VCaP (cell line): ENCODE data around the gene RARG.
A peak's percentile ranks its signal among the peaks of the same experiment; 100 is the strongest.

ENCODE experiments used
- H3K27ac ChIP-seq: fragments of 450-650 bp; 2 replicates; pipeline ENCODE4 v1.5.1; 2017
- TF ChIP-seq, protein P1 (sequence below): fragments of 450-650 bp; conservative IDR thresholded peaks from 2 replicates; pipeline ENCODE4 v1.5.1; 2017; ENCODE audit warnings: mild to moderate bottlenecking, moderate library complexity

RARG gene

DNA sequence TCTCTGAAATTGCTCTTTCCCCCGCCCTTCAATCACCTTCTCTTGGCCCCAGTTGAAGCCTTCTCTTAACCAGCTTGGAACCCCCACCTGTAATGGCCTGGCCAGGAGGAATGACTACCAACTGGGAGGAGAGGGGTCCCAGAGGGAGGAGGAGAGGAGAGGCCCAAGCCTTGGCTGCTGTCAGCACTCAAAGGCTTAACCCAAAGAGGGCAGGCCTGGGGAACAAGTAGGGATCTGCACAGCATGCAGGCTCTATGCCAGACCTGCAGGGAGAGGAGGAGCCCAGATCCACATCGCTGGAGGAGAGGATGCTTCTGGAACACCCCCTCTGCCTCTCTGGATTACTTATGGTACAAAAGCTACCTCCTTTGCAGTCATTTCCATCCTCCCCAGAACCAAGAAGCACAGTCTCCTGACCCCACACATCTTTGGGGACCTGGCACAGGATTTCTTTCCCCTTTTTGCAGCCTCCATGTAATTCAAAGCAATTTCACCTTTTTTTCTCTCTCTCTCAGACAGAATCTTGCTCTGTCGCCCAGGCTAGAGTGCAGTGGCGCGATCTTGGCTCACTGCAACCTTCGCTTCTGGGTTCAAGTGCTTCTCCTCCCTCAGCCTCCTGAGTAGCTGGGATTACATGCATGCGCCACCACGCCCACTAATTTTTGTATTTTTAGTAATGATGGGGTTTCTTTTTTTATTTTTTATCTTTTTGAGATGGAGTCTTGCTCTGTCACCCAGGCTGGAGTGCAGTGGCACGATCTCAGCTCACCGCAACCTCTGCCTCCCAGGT lies 6.2 kb downstream of the RARG start:
- no peak overlapping the region; the same call in 1 of the 2 replicates for H3K27ac ChIP-seq
- TF ChIP-seq, protein P1, sequence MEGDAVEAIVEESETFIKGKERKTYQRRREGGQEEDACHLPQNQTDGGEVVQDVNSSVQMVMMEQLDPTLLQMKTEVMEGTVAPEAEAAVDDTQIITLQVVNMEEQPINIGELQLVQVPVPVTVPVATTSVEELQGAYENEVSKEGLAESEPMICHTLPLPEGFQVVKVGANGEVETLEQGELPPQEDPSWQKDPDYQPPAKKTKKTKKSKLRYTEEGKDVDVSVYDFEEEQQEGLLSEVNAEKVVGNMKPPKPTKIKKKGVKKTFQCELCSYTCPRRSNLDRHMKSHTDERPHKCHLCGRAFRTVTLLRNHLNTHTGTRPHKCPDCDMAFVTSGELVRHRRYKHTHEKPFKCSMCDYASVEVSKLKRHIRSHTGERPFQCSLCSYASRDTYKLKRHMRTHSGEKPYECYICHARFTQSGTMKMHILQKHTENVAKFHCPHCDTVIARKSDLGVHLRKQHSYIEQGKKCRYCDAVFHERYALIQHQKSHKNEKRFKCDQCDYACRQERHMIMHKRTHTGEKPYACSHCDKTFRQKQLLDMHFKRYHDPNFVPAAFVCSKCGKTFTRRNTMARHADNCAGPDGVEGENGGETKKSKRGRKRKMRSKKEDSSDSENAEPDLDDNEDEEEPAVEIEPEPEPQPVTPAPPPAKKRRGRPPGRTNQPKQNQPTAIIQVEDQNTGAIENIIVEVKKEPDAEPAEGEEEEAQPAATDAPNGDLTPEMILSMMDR: no peak

DNA sequence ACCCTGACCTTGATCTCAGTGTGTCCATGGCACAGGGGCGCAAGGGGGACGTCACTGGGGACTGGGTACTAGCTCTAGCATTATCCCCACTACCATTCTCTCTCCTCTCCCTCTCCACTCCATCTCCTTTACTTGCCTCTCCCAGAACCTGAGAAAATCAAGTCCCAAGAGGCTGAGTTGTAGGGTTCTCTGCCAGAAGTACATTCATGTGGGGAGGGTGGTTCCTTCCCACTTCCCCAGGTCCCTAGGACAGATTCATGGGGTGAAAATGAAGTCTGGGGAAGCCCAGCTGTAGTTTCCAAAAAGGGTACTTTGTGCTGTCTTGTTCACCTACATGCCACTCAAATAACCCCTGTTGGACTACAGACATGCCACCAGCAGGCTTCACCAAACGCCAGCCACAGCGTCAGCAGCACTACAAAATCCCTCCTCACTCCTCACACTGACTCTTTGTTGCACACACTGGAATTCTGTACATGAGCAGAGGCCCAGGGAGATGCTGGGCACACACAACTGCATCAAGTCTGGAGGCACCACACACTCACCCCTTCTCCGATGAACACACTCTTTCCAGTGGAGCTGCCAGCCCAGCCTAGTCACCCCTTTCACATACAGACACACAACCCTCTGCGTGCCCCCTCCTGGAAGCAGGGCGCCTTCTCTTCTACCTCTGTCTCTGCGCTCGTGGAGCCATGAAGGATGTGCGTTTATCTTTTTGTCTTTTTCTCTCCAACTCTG lies 6.9 kb downstream of the RARG start:
- TF ChIP-seq, protein P1: no peak
- H3K27ac ChIP-seq: peak overlapping the region; percentile 35; the same call in 1 of the 2 replicates

DNA sequence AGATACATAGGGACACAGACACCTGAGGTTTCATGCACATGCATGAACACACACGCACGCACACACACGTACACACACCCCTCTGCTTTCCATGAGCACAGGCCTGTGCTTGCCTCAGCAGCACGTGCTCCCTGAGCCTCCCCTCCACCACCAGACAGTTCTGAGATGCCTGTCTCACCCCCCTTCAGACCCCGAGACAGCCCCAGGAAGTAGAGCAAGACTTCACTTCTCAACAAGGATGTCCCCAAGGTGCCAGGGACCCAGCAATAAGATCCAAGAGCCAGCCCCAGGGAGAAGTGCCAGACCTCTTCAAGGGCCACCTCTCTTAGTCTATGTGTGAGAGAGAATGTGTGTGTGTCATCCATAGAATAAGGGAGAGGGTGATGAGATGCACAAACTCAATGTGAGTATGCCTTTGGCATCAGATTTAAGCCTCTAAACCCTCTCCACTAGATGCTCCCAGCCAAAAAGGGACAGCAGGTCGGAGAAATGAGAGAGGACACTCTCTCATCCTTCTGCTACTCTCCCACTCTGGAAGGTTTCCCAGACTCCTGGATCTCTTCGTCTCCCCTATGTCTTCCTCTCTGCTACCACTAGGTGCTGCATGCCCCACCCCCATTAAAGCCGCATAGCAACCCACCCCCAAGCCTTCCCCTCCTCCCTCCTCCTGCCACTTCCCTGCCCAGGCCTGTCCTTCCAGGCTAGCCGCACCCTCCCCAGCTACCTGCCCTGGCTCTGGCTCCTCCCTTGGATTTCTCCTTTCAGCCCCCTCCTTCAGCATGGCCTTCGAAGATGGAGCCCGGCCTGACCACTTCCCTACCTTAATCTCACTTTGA lies 7.7 kb downstream of the RARG start:
- peak overlapping the region; percentile 35; the same call in 1 of the 2 replicates for H3K27ac ChIP-seq
- TF ChIP-seq, protein P1: peak; percentile 38; the same call in 1 of the 2 replicates

DNA sequence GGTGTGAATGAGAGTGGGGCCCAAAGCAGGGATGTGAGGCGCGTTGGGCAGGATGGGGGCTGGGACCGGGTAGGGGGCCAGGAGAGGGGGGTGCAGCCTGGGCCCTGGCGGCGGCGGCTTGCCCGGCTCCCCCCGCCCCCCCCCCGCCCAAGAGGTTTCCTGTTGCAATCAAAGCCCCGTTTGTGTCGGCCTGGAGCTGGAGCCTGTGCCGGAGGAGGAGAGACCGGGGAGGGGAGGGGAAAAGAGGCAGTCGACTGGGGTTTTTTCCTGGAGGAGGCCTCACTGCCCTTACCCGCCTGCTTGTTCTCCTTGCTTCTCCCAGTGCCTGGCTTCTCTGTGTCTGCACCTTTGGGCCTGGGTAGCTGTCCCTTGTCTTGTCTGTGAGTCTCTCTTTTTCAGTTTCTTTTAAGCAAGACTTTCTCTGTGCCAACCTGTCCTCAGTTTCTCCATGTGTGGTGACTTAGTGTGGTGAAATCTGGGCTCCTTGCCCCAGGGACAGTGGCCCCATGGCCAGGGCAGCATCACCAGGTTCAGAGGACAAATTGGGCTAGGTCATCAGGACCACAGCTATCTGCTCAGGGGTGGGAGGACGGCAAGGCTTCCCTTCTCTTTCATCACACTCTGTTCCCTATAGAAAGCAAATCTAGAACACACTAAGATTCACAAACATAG lies 8.5 kb downstream of the RARG start:
- TF ChIP-seq, protein P1: no peak
- H3K27ac ChIP-seq: no peak overlapping the region

DNA sequence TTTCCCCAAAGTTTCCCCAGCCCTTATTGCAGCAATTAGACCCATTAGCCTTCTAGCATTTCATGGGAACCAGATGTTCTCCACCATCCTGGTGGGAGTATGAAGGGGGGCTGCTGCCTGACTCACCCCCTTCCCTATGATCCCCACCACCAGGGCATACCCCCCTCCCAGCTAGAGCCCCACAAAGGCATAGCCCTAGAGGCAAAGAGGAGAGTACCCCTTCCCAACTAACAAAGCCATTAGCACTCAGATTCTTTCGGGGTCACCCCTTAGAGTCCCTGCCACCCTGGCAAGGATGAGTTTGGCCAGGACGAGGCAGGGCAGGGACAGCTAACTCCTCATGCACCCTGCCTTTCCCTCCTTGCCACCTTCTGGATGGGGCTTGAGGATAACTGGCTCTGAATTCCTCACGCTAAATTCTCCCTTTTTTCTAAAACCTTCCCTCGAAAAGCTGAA lies 9.2 kb downstream of the RARG start:
- peak overlapping the region; percentile 94 for H3K27ac ChIP-seq
- TF ChIP-seq, protein P1: no peak

DNA sequence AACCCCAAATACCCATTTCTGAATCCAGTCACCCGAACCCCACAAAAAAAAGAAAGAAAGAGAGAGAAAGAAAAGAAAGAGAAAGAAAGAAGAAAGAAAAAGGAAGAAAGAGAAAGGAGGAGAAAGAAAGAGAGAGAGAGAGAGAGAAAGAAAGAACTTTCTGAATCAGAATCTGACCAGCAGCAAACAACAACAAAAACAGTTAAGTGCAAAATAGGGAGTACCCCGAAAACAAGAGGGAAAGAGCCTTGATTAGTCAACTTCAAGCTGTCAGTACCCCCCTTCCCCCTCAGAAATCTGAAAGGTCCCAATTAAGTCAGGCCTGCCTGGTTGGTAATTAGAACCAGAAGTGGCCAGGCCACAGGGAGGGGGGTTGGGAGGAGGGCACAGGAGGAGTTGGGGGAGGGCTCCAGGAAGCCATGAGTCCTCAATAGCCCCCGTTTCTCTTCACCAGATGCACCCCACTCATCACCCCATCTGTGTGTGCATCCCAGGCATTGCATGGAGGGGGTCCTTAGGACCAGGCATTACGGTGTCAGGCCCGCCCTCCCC lies 9.8 kb downstream of the RARG start:
- peak overlapping the region; percentile 94 for H3K27ac ChIP-seq
- TF ChIP-seq, protein P1: no peak
